ENCODE measurements around the gene STX1B.

STX1B gene

GRCh38 chr16:30992276-30992780 lies 18.1 kb downstream of the STX1B start:
- Histone ChIP-seq H3K4me1 (ENCODE audit: insufficient read depth, low read length) (peaks cover under 1% of the 10 kb centered on the region), H3K9me3 (ENCODE audit: low read length) (no peaks in the 10 kb centered on the region), H3K27me3 (ENCODE audit: control insufficient read depth in 1 of 2, insufficient read depth in 2 of 2, low read length in 2 of 2) (no peaks in the 10 kb centered on the region), H3K4me3 (ENCODE audit: low read depth in 1 of 2, low read length in 2 of 2) (no peak overlapping the region), H3K36me3 (ENCODE audit: insufficient read depth, low read length) (no peaks in the 10 kb centered on the region), H3K9ac (ENCODE audit: low read length) (no peak overlapping the region), H3K27ac (ENCODE audit: low read depth, low read length) (no peak overlapping the region)

GRCh38 chr16:30991052-30991451 lies 19.4 kb downstream of the STX1B start:
- no peak overlapping the region for H3K4me3 ChIP-seq (ENCODE audit: low read depth in 1 of 2, low read length in 2 of 2)
- H3K9ac ChIP-seq (ENCODE audit: low read length), result no peak overlapping the region
- peaks cover 5% of the 10 kb centered on the region for H3K36me3 ChIP-seq (ENCODE audit: insufficient read depth, low read length)
- no peak overlapping the region for H3K27ac ChIP-seq (ENCODE audit: low read depth, low read length)
- peaks cover 5% of the 10 kb centered on the region for H3K4me1 ChIP-seq (ENCODE audit: insufficient read depth, low read length)
- H3K27me3 ChIP-seq (ENCODE audit: control insufficient read depth in 1 of 2, insufficient read depth in 2 of 2, low read length in 2 of 2), result no peaks in the 10 kb centered on the region
- H3K9me3 ChIP-seq (ENCODE audit: low read length), result no peaks in the 10 kb centered on the region

GRCh38 chr16:30990105-30990504 lies 20.3 kb downstream of the STX1B start:
- Histone ChIP-seq H3K36me3 (ENCODE audit: insufficient read depth, low read length) (peaks cover 5% of the 10 kb centered on the region), H3K27me3 (ENCODE audit: control insufficient read depth in 1 of 2, insufficient read depth in 2 of 2, low read length in 2 of 2) (no peaks in the 10 kb centered on the region), H3K4me3 (ENCODE audit: low read depth in 1 of 2, low read length in 2 of 2) (no peak overlapping the region), H3K9ac (ENCODE audit: low read length) (no peak overlapping the region), H3K27ac (ENCODE audit: low read depth, low read length) (no peak overlapping the region), H3K4me1 (ENCODE audit: insufficient read depth, low read length) (peaks cover 14% of the 10 kb centered on the region), H3K9me3 (ENCODE audit: low read length) (no peaks in the 10 kb centered on the region)

- Histone ChIP-seq H3K9ac (ENCODE audit: low read length) (no peak overlapping the region), H3K27ac (ENCODE audit: low read depth, low read length) (no peak overlapping the region), H3K36me3 (ENCODE audit: insufficient read depth, low read length) (peaks cover 5% of the 10 kb centered on the region), H3K9me3 (ENCODE audit: low read length) (no peaks in the 10 kb centered on the region), H3K4me1 (ENCODE audit: insufficient read depth, low read length) (peaks cover 14% of the 10 kb centered on the region), H3K4me3 (ENCODE audit: low read depth in 1 of 2, low read length in 2 of 2) (no peak overlapping the region), H3K27me3 (ENCODE audit: control insufficient read depth in 1 of 2, insufficient read depth in 2 of 2, low read length in 2 of 2) (no peaks in the 10 kb centered on the region)
Measured at GRCh38 chr16:30989469-30990047, 20.9 kb downstream of the STX1B start.

GRCh38 chr16:30987581-30988190 lies 22.8 kb downstream of the STX1B start:
- Histone ChIP-seq H3K36me3 (ENCODE audit: insufficient read depth, low read length) (peaks cover 5% of the 10 kb centered on the region), H3K27ac (ENCODE audit: low read depth, low read length) (no peak overlapping the region)

GRCh38 chr16:30986129-30986991 lies 24.1 kb downstream of the STX1B start:
- Histone ChIP-seq H3K27ac (ENCODE audit: low read depth, low read length) (no peak overlapping the region), H3K4me1 (ENCODE audit: insufficient read depth, low read length) (peaks cover 14% of the 10 kb centered on the region), H3K27me3 (ENCODE audit: control insufficient read depth in 1 of 2, insufficient read depth in 2 of 2, low read length in 2 of 2) (no peaks in the 10 kb centered on the region), H3K36me3 (ENCODE audit: insufficient read depth, low read length) (peaks cover 12% of the 10 kb centered on the region), H3K4me3 (ENCODE audit: low read depth in 1 of 2, low read length in 2 of 2) (peak overlapping the region in 1 of 2 donors; percentile 79), H3K9ac (ENCODE audit: low read length) (no peak overlapping the region), H3K9me3 (ENCODE audit: low read length) (no peaks in the 10 kb centered on the region)

More at GRCh38 chr16:30987581-30988190, 22.8 kb downstream of the STX1B start:
- H3K9me3 ChIP-seq (ENCODE audit: low read length), result no peaks in the 10 kb centered on the region
- H3K4me3 ChIP-seq (ENCODE audit: low read depth in 1 of 2, low read length in 2 of 2), result no peak overlapping the region
- H3K27me3 ChIP-seq (ENCODE audit: control insufficient read depth in 1 of 2, insufficient read depth in 2 of 2, low read length in 2 of 2), result no peaks in the 10 kb centered on the region
- H3K4me1 ChIP-seq (ENCODE audit: insufficient read depth, low read length), result peaks cover 14% of the 10 kb centered on the region
- H3K9ac ChIP-seq (ENCODE audit: low read length), result no peak overlapping the region

- H3K4me1 ChIP-seq (ENCODE audit: insufficient read depth, low read length), result peaks cover 14% of the 10 kb centered on the region
- peak overlapping the region; percentile 40 to 79 for H3K4me3 ChIP-seq (ENCODE audit: low read depth in 1 of 2, low read length in 2 of 2)
- peak overlapping the region; percentile 47 for H3K9ac ChIP-seq (ENCODE audit: low read length)
- H3K36me3 ChIP-seq (ENCODE audit: insufficient read depth, low read length), result peaks cover 18% of the 10 kb centered on the region
- no peaks in the 10 kb centered on the region for H3K27me3 ChIP-seq (ENCODE audit: control insufficient read depth in 1 of 2, insufficient read depth in 2 of 2, low read length in 2 of 2)
- H3K27ac ChIP-seq (ENCODE audit: low read depth, low read length), result peak overlapping the region; percentile 35
- H3K9me3 ChIP-seq (ENCODE audit: low read length), result no peaks in the 10 kb centered on the region
Measured at GRCh38 chr16:30985401-30986128, 24.9 kb downstream of the STX1B start.

- no peaks in the 10 kb centered on the region for H3K9me3 ChIP-seq (ENCODE audit: low read length)
- peak within 1 kb of the TSS; percentile 40 to 79 for H3K4me3 ChIP-seq (ENCODE audit: low read depth in 1 of 2, low read length in 2 of 2)
- peak within 1 kb of the TSS; percentile 47 for H3K9ac ChIP-seq (ENCODE audit: low read length)
- H3K36me3 ChIP-seq (ENCODE audit: insufficient read depth, low read length), result peaks cover 18% of the 10 kb centered on the region
- peak within 1 kb of the TSS; percentile 35 for H3K27ac ChIP-seq (ENCODE audit: low read depth, low read length)
- H3K4me1 ChIP-seq (ENCODE audit: insufficient read depth, low read length), result peaks cover 14% of the 10 kb centered on the region
- H3K27me3 ChIP-seq (ENCODE audit: control insufficient read depth in 1 of 2, insufficient read depth in 2 of 2, low read length in 2 of 2), result no peaks in the 10 kb centered on the region
Measured at GRCh38 chr16:30984669-30985400, 25.6 kb downstream of the STX1B start, which contains the start of gene HSD3B7. TSS of gene HSD3B7 (plus strand) at chr16:30985207. CDS start at chr16:30985659, 452 bp downstream.

- Histone ChIP-seq H3K27me3 (ENCODE audit: control insufficient read depth in 1 of 2, insufficient read depth in 2 of 2, low read length in 2 of 2) (no peaks in the 10 kb centered on the region), H3K27ac (ENCODE audit: low read depth, low read length) (no peak overlapping the region), H3K9ac (ENCODE audit: low read length) (no peak overlapping the region), H3K4me3 (ENCODE audit: low read depth in 1 of 2, low read length in 2 of 2) (no peak overlapping the region), H3K36me3 (ENCODE audit: insufficient read depth, low read length) (peaks cover 18% of the 10 kb centered on the region), H3K4me1 (ENCODE audit: insufficient read depth, low read length) (peaks cover 14% of the 10 kb centered on the region), H3K9me3 (ENCODE audit: low read length) (no peaks in the 10 kb centered on the region)
Measured at GRCh38 chr16:30983898-30984610, 26.4 kb downstream of the STX1B start.

- H3K4me3 ChIP-seq (ENCODE audit: low read depth in 1 of 2, low read length in 2 of 2), result no peak overlapping the region
Measured at GRCh38 chr16:30983289-30983889, 27.0 kb downstream of the STX1B start.

More at GRCh38 chr16:30983289-30983889, 27.0 kb downstream of the STX1B start:
- Histone ChIP-seq H3K27me3 (ENCODE audit: control insufficient read depth in 1 of 2, insufficient read depth in 2 of 2, low read length in 2 of 2) (no peaks in the 10 kb centered on the region), H3K9me3 (ENCODE audit: low read length) (no peaks in the 10 kb centered on the region), H3K36me3 (ENCODE audit: insufficient read depth, low read length) (peaks cover 22% of the 10 kb centered on the region), H3K4me1 (ENCODE audit: insufficient read depth, low read length) (peaks cover 14% of the 10 kb centered on the region), H3K9ac (ENCODE audit: low read length) (no peak overlapping the region), H3K27ac (ENCODE audit: low read depth, low read length) (no peak overlapping the region)

Measured in muscle layer of colon (tissue), 2 donors.